ENCODE data around the gene CRKL.
A peak's percentile ranks its signal among the peaks of the same experiment; 100 is the strongest.

Gene CRKL

GRCh38 chr22:20919718-20920117 is 2.5 kb downstream of the CRKL start:
- peak overlapping the region; percentile 93 for H3K4me3 ChIP-seq (ENCODE audit: low read depth, low read length)
- TF ChIP-seq, protein P1, sequence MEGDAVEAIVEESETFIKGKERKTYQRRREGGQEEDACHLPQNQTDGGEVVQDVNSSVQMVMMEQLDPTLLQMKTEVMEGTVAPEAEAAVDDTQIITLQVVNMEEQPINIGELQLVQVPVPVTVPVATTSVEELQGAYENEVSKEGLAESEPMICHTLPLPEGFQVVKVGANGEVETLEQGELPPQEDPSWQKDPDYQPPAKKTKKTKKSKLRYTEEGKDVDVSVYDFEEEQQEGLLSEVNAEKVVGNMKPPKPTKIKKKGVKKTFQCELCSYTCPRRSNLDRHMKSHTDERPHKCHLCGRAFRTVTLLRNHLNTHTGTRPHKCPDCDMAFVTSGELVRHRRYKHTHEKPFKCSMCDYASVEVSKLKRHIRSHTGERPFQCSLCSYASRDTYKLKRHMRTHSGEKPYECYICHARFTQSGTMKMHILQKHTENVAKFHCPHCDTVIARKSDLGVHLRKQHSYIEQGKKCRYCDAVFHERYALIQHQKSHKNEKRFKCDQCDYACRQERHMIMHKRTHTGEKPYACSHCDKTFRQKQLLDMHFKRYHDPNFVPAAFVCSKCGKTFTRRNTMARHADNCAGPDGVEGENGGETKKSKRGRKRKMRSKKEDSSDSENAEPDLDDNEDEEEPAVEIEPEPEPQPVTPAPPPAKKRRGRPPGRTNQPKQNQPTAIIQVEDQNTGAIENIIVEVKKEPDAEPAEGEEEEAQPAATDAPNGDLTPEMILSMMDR (IDR thresholded peaks at IDR 0.05; ENCODE audit: low read depth, low read length) = no peak
- TF ChIP-seq POLR2A (IDR thresholded peaks at IDR 0.05; ENCODE audit: extremely low read depth, insufficient read length) = no peak
- no peak for TF ChIP-seq MAX (IDR thresholded peaks at IDR 0.05; ENCODE audit: low read depth, low read length)
- no peak for TF ChIP-seq MYC (IDR thresholded peaks at IDR 0.05; ENCODE audit: low read depth, low read length)
- no peak for DNase-seq (ENCODE audit: low read depth)

DNA sequence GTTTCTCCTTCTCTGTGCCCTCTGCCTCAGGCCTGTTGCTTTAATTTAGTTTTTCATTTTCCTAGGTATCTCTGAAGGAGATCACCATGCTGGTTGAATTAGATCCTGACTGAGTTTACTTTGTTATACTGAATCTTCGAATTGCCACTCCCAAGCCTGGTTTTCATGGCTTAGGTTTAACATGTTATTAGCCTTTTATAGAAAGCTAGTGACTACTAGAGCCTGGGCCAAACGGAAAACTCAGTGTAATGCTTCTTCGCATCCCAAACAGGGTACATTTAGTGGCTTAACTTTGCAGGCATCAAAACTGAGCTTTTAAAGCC is 3.6 kb downstream of the CRKL start:
- H3K4me3 ChIP-seq (ENCODE audit: low read depth, low read length) = peak overlapping the region; percentile 58
- TF ChIP-seq MAX (IDR thresholded peaks at IDR 0.05; ENCODE audit: low read depth, low read length) (no peak), POLR2A (IDR thresholded peaks at IDR 0.05; ENCODE audit: extremely low read depth, insufficient read length) (no peak), MYC (IDR thresholded peaks at IDR 0.05; ENCODE audit: low read depth, low read length) (no peak)
- TF ChIP-seq, protein P1 (IDR thresholded peaks at IDR 0.05; ENCODE audit: low read depth, low read length) = no peak
- no peak for DNase-seq (ENCODE audit: low read depth)

GRCh38 chr22:20922141-20922751 is 5.0 kb downstream of the CRKL start:
- peak overlapping the region; percentile 17 for H3K4me3 ChIP-seq (ENCODE audit: low read depth, low read length)
- no peak for DNase-seq (ENCODE audit: low read depth)
- TF ChIP-seq, protein P1 (IDR thresholded peaks at IDR 0.05; ENCODE audit: low read depth, low read length) = no peak
- TF ChIP-seq MYC (IDR thresholded peaks at IDR 0.05; ENCODE audit: low read depth, low read length) = no peak

DNA sequence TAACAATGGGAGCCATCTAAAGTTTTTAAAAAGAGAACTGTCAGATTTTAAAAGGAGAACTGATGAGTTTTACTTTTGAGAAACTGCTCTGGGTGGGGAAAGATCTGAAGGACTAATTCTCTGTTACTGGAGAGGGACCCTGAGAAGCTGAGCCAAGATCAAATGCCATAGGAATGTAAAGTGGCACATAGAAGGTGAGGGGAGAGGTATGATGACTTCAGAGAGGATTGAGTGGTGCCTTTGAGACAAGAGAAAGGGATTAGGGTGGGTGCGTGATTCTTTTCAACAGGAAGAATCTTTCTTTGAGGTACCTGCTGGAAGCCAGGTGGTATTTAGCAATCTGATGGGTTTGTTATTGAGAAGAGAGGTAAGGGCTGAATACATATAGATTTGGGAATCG is 9.0 kb downstream of the CRKL start:
- DNase-seq (ENCODE audit: low read depth) = no peak

GRCh38 chr22:20927940-20928572 is 10.8 kb downstream of the CRKL start:
- no peak overlapping the region for H3K4me3 ChIP-seq (ENCODE audit: low read depth, low read length)
- TF ChIP-seq MYC (IDR thresholded peaks at IDR 0.05; ENCODE audit: low read depth, low read length) = no peak
- DNase-seq (ENCODE audit: low read depth) = no peak

More for the DNA sequence above, 9.0 kb downstream of the CRKL start:
- no peak for TF ChIP-seq MYC (IDR thresholded peaks at IDR 0.05; ENCODE audit: low read depth, low read length)
- TF ChIP-seq, protein P1 (IDR thresholded peaks at IDR 0.05; ENCODE audit: low read depth, low read length) = no peak
- TF ChIP-seq POLR2A (IDR thresholded peaks at IDR 0.05; ENCODE audit: extremely low read depth, insufficient read length) = no peak
- no peak for TF ChIP-seq MAX (IDR thresholded peaks at IDR 0.05; ENCODE audit: low read depth, low read length)
- H3K4me3 ChIP-seq (ENCODE audit: low read depth, low read length) = no peak overlapping the region

DNA sequence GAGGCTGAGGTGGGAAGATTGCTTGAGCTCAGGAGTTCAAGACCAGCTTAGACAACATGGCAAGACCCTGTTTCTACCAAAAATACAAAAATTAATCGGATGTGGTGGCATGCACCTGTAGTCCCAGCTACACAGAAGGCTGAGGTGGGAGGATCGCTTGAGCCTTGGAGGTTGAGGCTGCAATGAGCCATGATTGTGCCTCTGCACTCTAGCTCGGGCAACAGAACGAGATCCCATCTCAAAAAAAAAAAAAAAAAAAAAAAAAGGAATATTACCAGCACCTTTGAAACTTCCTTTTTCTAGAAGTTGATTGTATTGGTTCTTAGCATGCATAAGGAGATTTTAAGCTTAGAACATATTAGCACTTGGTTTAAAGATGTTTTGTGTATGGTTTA is 11.4 kb downstream of the CRKL start:
- TF ChIP-seq MYC (IDR thresholded peaks at IDR 0.05; ENCODE audit: low read depth, low read length) (no peak), MAX (IDR thresholded peaks at IDR 0.05; ENCODE audit: low read depth, low read length) (no peak), POLR2A (IDR thresholded peaks at IDR 0.05; ENCODE audit: extremely low read depth, insufficient read length) (no peak)
- TF ChIP-seq, protein P1 (IDR thresholded peaks at IDR 0.05; ENCODE audit: low read depth, low read length) = no peak
- H3K4me3 ChIP-seq (ENCODE audit: low read depth, low read length) = no peak overlapping the region
- DNase-seq (ENCODE audit: low read depth) = no peak

Measured in NB4 (cell line).